AG20443 (cell line): ENCODE measurements around the gene GTF3C2.
A peak's percentile ranks its signal among the peaks of the same experiment; 100 is the strongest.
"Not testable (repeated sequence)": the region's sequence is repeated elsewhere in the genome, so short reads cannot be mapped to it uniquely, and the experiment has no call there.

ENCODE experiments used
- DNase-seq: peaks from one replicate; pipeline ENCODE4 v3.0.0; 2012; ENCODE audit warnings: low spot score, mixed read lengths

Gene GTF3C2

DNA sequence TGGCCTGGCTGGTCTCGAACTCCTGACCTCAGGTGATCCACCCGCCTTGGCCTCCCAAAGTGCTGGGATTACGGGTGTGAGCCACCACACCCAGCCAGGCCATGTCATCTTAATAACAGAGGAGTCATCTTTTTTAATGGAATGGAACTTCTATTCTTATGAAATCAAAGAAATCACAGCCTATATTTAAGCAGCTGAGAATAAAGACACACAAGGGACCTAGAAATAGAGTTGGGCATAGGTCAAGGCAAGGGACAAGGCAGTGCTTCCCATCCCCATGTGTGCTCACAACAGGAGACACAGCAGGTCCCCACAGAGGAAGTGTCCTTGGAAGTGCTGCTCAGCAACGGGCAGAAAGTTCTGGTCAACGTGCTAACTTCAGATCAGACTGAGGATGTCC is 17.0 kb upstream of the GTF3C2 start:
- no peak for DNase-seq

GRCh38 chr2:27372937-27373336 is 16.4 kb upstream of the GTF3C2 start:
- no peak for DNase-seq

DNA sequence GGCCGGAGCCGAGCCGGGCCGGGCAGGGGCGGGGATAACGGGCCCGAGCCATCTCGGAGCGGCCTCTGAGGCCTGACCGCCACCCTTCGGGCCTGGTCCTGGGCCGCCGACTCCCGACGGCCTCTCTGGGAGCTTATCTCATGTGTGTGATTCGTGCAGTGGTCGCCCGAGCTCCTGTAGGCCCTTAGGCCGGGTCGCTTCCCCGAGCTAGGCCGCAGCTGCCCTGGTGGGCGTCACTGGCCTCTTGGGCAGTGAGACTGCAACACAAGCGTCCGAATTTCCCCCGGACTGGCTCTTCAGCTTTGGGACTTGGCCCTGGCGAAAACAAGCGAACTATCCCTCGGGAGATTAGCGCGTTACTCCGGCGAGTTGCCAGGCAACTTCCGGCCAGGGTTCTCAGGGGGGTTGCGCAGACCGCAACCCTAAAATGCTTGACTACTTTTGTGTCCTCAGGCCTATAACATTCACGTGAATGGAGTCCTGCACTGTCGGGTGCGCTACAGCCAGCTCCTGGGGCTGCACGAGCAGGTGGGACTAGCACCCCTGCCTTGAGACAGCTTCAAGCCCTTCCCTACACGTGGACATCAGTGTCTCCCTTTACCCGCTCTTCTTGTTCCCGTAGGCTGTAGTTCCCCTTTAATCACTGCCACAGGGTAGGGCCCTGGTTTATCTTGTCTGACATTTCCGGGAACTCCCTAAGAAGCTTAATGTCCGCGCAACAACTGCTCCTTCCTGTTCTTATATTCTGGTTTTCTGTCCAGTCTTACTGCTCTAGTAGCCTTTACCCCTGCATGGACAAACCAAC is 14.5 kb upstream of the GTF3C2 start:
- no peak for DNase-seq

- DNase-seq: peak; percentile 97
Measured at GRCh38 chr2:27370026-27370815, 13.7 kb upstream of the GTF3C2 start, which contains the start of the genes EIF2B4 and SNX17. TSS of gene EIF2B4 (minus strand) at chr2:27370338. CDS start at chr2:27370314, 24 bp downstream. TSS of gene SNX17 (plus strand) at chr2:27370616. CDS start at chr2:27370744, 128 bp downstream.

DNA sequence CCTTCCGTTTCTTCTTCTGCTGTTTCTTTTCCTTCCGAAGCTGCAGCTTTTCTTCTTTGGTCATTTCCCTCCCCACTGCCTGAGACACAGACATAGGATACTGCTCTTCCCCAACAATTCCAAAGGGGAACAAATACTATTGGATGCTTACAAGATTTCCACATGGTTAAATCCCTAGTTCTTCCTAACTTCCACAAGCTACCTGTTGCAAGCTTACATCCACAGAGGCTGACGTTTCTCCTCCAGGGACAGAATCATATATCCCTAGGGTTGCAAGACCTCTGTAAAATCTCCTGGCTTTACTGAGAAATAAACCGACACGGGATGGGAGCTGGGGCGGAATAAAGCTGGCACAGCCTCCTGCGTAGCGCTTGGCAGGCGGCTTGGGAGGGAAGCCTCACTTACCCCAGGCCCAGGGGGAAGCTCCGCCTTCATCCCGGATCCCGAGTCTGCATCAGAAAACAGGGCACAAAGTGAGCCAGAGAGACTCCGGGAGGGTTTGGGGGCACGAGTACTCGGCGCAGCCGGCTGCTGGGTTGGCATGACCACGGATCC is 13.0 kb upstream of the GTF3C2 start:
- DNase-seq: peak; percentile 82

DNA sequence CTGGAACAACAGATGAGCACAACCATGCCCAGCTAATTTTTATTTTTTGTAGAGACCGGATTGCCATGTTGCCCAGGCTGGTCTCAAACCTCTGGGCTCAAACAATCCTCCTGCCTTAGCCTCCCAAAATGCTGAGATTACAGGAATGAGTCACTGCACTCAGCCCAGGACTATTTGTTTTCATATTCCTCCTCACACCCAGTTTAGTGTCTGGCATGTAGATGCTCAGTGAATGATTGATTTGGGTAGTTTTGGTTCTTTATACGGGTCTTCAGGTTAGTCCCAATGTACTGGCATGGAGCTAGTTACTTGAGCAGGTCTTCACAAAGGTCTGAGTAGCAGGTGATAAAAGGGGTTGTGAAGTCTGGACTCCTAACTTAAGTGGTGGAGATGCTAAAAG is 7.4 kb upstream of the GTF3C2 start:
- no peak for DNase-seq

GRCh38 chr2:27362678-27363420 is 6.3 kb upstream of the GTF3C2 start:
- DNase-seq: no peak

GRCh38 chr2:27356056-27356381 is 545 bp downstream of the GTF3C2 start:
- DNase-seq: peak; percentile 60

- no peak for DNase-seq
Measured at GRCh38 chr2:27354597-27354927, 2.0 kb downstream of the GTF3C2 start.

DNA sequence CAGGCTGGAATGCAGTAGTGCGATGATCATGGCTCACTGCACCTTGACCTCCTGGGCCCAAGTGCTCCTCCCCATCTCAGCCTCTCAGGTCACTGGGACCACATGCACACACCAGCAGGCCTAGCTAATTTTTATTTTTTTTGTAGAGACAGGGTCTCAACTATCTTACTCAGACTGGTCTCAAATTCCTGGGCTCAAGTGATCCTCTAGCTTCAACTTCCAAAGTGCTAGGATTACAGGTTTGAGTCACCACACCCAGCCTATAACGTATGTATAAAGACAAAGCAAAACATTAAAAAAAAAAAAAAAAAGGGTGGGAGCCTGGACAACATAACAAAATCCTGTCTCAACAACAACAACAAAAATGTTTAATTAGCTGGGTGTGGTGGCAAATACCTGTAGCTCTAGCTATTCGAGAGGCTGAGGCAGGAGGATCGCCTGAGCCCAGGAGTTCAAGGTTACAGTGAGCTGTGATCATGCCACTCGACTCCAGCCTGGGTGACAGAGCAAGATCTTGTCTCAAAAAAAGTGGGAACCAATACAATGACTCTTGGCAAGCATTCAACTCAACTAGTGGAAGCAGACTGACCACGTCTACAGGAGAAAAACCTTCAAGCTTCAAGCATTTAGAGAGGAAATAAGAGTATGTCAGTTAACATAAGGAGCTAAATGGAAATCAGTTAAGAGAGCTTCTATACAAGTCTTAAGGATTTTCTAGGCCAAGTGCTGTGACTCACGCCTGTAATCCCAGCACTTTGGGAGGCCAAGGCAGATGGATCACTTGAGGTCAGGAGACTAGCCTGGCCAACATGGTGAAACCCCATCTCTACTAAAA is 2.6 kb downstream of the GTF3C2 start:
- no peak for DNase-seq

- not testable (repeated sequence) for DNase-seq
Measured at GRCh38 chr2:27353386-27353761, 3.2 kb downstream of the GTF3C2 start.

DNA sequence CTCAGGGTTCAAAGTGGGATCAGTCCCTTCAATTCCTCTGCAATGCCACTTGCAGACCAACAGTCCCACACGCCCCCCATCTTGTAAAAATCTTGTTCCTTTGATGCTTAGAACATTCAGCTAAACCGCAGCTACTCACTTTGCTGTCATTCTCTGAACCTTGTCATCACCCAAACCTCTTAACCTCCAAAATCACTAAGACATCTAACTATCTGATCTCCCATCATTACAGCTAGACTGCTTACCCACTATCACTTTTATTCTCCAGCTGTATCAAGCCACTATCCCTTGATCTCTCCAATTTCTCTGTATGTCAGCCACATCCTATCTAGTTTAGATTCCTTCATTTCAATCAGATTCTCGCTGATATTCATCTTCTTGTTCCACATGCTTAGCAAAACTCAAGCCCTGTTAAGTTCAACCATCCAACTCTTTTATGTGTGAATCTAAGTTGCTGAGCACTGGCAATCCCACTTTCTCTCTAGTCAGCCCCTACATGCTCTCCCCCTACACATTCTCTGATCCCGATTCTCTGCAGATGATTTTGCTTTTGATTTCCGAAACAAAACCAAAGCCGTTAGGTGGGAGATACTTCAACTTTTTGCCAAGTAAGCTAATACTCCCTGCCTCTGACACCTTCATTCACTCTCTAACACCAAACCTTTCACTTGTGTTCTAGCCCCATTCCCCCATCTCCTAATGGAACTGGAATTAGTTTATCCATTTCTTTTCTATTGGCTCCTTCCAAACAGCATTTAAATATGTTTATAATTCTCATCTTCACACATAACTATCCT is 4.6 kb downstream of the GTF3C2 start:
- no peak for DNase-seq

DNA sequence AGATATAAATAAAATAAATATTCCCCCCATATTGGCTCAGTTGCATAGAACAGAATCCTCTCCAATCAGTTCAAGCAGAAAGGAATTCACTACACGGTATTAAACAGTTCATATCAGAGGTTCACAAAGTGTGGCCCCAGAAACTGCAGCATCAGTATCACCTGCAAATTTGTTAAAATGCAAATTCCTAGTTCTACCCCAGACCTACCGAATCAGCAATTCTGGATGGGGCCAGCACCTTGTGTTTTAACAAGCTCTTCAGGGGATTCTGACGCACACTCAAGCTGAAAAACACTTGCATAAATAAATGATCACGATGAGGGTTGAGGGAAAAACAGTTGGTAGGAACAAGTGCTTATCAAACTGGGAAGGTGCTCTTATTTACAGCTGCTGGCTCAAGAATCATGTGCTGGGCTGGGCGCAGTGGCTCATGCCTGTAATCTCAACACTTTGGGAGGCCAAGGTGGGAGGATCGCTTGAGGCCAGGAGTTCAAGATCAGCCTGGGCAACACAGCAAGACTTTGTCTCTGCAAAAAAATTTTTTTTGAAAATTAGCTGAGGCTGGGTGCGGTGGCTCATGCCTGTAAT is 6.4 kb downstream of the GTF3C2 start:
- no peak for DNase-seq

DNA sequence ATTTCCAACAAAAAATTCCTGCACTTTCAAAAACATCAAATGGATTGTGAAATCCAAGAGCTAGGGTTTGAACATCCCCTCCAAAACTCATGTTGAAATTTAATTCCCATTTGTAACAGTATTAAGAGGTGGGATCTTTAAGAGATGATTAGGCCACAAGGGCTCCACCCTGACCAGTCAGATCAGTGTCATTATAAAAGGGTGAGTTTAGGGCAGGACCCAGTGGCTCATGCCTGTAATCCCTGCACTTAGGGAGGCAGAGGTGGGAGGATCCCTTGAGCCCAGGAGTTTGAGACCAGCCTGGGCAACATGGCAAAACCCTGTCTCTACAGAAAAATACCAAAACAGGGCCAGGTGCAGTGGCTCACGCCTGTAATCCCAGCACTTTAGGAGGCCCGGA is 8.9 kb downstream of the GTF3C2 start:
- DNase-seq: no peak

- no peak for DNase-seq
Measured at GRCh38 chr2:27336173-27336572, 20.4 kb downstream of the GTF3C2 start.

GRCh38 chr2:27335311-27335710 is 21.3 kb downstream of the GTF3C2 start:
- no peak for DNase-seq

DNA sequence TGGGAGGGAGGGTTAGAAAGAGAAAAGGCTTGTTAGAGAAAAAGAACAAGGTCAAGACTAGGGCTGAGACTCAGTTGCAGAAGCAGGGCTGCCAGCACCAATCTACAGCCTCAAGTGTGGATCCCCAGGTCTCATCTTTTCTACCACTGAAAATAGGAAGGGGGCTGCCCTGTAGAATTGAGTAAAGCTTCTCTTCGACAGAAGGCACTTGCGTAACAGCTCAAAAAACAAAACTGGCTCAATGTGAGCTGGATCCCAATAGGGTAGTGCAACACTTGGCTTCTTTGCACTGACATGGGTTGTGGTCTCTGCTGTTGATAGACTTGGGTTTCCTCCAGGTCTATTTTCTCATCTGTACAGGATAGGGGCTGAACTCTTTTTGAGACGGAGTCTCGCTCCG is 31.8 kb downstream of the GTF3C2 start:
- no peak for DNase-seq

GRCh38 chr2:27323596-27324285 is 32.8 kb downstream of the GTF3C2 start:
- DNase-seq: no peak

- DNase-seq: peak; percentile 97
Measured at GRCh38 chr2:27322766-27323595, 33.6 kb downstream of the GTF3C2 start, which contains the start of gene MPV17. TSS of gene MPV17 (minus strand) at chr2:27323097. CDS start at chr2:27322517, 580 bp downstream.
